SK-N-MC (cell line): ENCODE results near the gene PAN2.

Experiments used
- EZH2 ChIP-seq: fragments of 200-600 bp; sonication (generic); IDR thresholded peaks from one replicate; pipeline ENCODE4 v1.6.1; 2017; ENCODE audit warnings: antibody characterized with exemption
- FOXP2 ChIP-seq: optimal IDR thresholded peaks from 2 replicates; pipeline ENCODE3; 2011; ENCODE audit warnings: mild to moderate bottlenecking, moderate library complexity; ENCODE audit not compliant: insufficient read depth; ENCODE audit errors: extremely low read length, control extremely low read depth
- POLR2AphosphoS5 ChIP-seq: IDR thresholded peaks from 2 replicates; pipeline ENCODE4 v1.6.1; 2012; ENCODE audit warnings: mild to moderate bottlenecking, low read depth, low read length, borderline replicate concordance

DNA sequence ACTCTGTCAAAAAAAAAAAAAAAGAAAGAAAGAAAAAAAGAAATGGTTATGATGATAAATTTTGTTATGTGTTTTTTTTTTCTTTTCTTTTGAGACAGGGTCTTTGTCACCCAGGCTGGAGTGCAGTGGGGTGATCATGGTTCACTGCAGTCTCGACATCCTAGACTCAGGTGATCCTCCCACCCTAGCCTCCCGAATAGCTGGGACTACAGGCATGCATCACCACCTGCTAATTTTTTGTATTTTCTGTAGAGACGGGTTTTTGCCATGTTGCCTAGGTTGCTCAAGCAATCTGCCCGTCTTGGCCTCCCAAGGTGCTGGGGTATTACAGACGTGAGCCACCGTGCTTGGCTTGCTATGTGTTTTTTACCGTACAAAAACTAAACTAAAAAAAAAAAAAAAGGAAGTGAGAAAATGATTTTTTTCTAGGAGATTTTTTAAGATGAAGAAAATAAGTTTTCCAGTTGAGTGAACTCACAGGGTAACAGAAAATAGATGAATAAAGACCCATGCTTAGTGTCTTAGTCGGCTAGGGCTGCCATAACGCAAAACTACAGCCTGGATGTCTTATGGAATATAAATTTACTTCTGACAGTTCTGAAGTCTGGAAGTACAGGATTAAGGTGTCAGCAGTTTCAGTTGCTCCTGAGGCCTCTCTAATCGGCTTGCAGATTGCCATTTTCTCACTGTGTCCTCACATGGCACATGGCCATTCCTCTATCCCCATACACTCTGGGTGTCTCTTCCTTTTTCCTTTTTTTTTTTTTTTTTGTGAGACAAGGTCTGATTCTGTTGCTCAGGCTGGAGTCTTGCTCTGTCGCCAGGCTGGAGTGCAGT, 42.0 kb upstream of the PAN2 start:
- TF ChIP-seq EZH2 (no peak), POLR2AphosphoS5 (no peak), FOXP2 (no peak)
